Fibroblast of lung (primary cell): ENCODE measurements around the gene KRTAP5-3. TPM values are rescaled to one million over a fixed set of nuclear protein-coding genes. Genes with fewer than 3 reads are reported as not detected.

Experiments used
- DNase-seq, 2 donors: peaks; one replicate each; pipeline versions ENCODE4 v3.0.0 to v3.0.0-alpha.2; 2010; ENCODE audit warnings: low read depth in 2 of 2
- H2AFZ ChIP-seq: 2 replicates; pipeline ENCODE4 v1.5.1; 2012; ENCODE audit warnings: low read length, control low read depth, inconsistent platforms
- H3K27ac ChIP-seq: 2 replicates; pipeline ENCODE4 v1.5.1; 2011; ENCODE audit warnings: low read length, control low read depth; ENCODE audit not compliant: insufficient read depth
- H3K27me3 ChIP-seq: 2 replicates; pipeline ENCODE4 v1.5.1; 2011; ENCODE audit warnings: mild to moderate bottlenecking, low read length; ENCODE audit not compliant: control insufficient read depth, insufficient read depth
- H3K36me3 ChIP-seq: 2 replicates; pipeline ENCODE4 v1.5.1; 2011; ENCODE audit warnings: low read length; ENCODE audit not compliant: control insufficient read depth, insufficient read depth
- H3K4me1 ChIP-seq: 2 replicates; pipeline ENCODE4 v1.5.1; 2011; ENCODE audit warnings: low read length; ENCODE audit not compliant: control insufficient read depth, insufficient read depth; ENCODE audit errors: extremely low read depth
- H3K4me2 ChIP-seq: 2 replicates; pipeline ENCODE4 v1.5.1; 2011; ENCODE audit warnings: low read length, control low read depth; ENCODE audit not compliant: insufficient read depth; ENCODE audit errors: extremely low read depth
- H3K4me3 ChIP-seq, 4 experiments: fragments of 200-600 bp in 1 of 4; sonication (generic) in 1 of 4; replicated peaks in 1 of 4; 2 replicates each; pipeline ENCODE4 v1.5.1; 2011 to 2016; ENCODE audit warnings: low read length in 4 of 4, low read depth in 3 of 4, mild to moderate bottlenecking in 3 of 4, control low read depth in 2 of 4, inconsistent platforms in 1 of 4, mixed read lengths in 1 of 4; ENCODE audit not compliant: insufficient read depth in 1 of 4; ENCODE audit errors: control extremely low read depth in 1 of 4
- H3K79me2 ChIP-seq: 2 replicates; pipeline ENCODE4 v1.5.1; 2012; ENCODE audit warnings: mild to moderate bottlenecking, low read length, inconsistent platforms; ENCODE audit not compliant: control insufficient read depth, insufficient read depth
- H3K9ac ChIP-seq: 2 replicates; pipeline ENCODE4 v1.5.1; 2011; ENCODE audit warnings: mild to moderate bottlenecking, low read length, control low read depth; ENCODE audit not compliant: insufficient read depth
- H3K9me3 ChIP-seq: 2 replicates; pipeline ENCODE4 v1.5.1; 2012; ENCODE audit warnings: low read depth, low read length; ENCODE audit not compliant: control insufficient read depth, insufficient read depth
- H4K20me1 ChIP-seq: 2 replicates; pipeline ENCODE4 v1.5.1; 2011; ENCODE audit warnings: low read length; ENCODE audit not compliant: control insufficient read depth, insufficient read depth; ENCODE audit errors: extremely low read depth
- CTCF ChIP-seq, 2 donors: IDR thresholded peaks in 1 of 2; conservative IDR thresholded peaks in 1 of 2; 1 replicate in 1 of 2; 2 replicates in 1 of 2; pipeline ENCODE4 v1.5.1; 2011 to 2012; ENCODE audit warnings: low read length in 2 of 2, control low read depth in 1 of 2, inconsistent platforms in 1 of 2, low read depth in 1 of 2, mild to moderate bottlenecking in 1 of 2
- EZH2 ChIP-seq: IDR thresholded peaks from 2 replicates; pipeline ENCODE4 v1.5.1; 2012; ENCODE audit warnings: low read length, control low read depth, mild to moderate bottlenecking; ENCODE audit errors: missing control alignments
- polyA plus RNA-seq, 2 donors: library from polyadenylated mRNA; depleted of rRNA in 1 of 2; stranded (reverse) in 1 of 2; unstranded in 1 of 2; fragments of >200 nt; gene quantifications; 2 replicates each; pipeline ENCODE4 v1.2.1, GENCODE V29; 2011 to 2012; ENCODE audit warnings: missing spikeins in 1 of 2
- total RNA-seq: library from RNA; depleted of rRNA; stranded (reverse); fragments of >200 nt; gene quantifications from 2 replicates; pipeline ENCODE4 v1.2.1, GENCODE V29; 2014

KRTAP5-3 gene
- total and polyA plus RNA-seq, 2 donors (not counting 1 experiment from before 2014, with no cell fraction given): not detected

- H3K27me3 ChIP-seq: peaks cover 4% of the 10 kb centered on the region
- H2AFZ ChIP-seq: no peak overlapping the region
- H3K9ac ChIP-seq: no peak overlapping the region
- no peaks in the 10 kb centered on the region for H3K36me3 ChIP-seq
- no peaks in the 10 kb centered on the region for H3K9me3 ChIP-seq
- no peak overlapping the region for H3K4me2 ChIP-seq
- H4K20me1 ChIP-seq: no peaks in the 10 kb centered on the region
- H3K4me3 ChIP-seq: no peak overlapping the region
- no peaks in the 10 kb centered on the region for H3K4me1 ChIP-seq
- H3K79me2 ChIP-seq: no peaks in the 10 kb centered on the region
- no peak for TF ChIP-seq CTCF (conservative IDR thresholded peaks at IDR 0.05 in 1 of 2, IDR thresholded peaks at IDR 0.05 in 1 of 2; ENCODE audit: low read depth in 1 of 2, low read length in 2 of 2)
- TF ChIP-seq EZH2: no peak
- DNase-seq: no peak
- no peak overlapping the region for H3K27ac ChIP-seq
Measured at GRCh38 chr11:1655168-1656060, 47.2 kb upstream of the KRTAP5-3 start.

GRCh38 chr11:1654388-1655167, 46.3 kb upstream of the KRTAP5-3 start:
- no peak overlapping the region for H3K4me2 ChIP-seq
- H3K9me3 ChIP-seq: no peaks in the 10 kb centered on the region
- no peak overlapping the region for H3K9ac ChIP-seq
- no peak overlapping the region for H2AFZ ChIP-seq
- H3K79me2 ChIP-seq: no peaks in the 10 kb centered on the region
- H4K20me1 ChIP-seq: no peaks in the 10 kb centered on the region
- H3K27me3 ChIP-seq: peaks cover 4% of the 10 kb centered on the region
- no peaks in the 10 kb centered on the region for H3K4me1 ChIP-seq
- no peak overlapping the region for H3K4me3 ChIP-seq
- DNase-seq: no peak
- no peaks in the 10 kb centered on the region for H3K36me3 ChIP-seq
- TF ChIP-seq CTCF (conservative IDR thresholded peaks at IDR 0.05 in 1 of 2, IDR thresholded peaks at IDR 0.05 in 1 of 2; ENCODE audit: low read depth in 1 of 2, low read length in 2 of 2) (no peak), EZH2 (no peak)
- no peak overlapping the region for H3K27ac ChIP-seq
